ENCODE data around the gene PLIN1. TPM values are rescaled to one million over a fixed set of nuclear protein-coding genes. Genes with fewer than 3 reads are reported as not detected.

PLIN1 gene
- total RNA-seq, 1 donor from 2014 or later, result 4.6 TPM

DNA sequence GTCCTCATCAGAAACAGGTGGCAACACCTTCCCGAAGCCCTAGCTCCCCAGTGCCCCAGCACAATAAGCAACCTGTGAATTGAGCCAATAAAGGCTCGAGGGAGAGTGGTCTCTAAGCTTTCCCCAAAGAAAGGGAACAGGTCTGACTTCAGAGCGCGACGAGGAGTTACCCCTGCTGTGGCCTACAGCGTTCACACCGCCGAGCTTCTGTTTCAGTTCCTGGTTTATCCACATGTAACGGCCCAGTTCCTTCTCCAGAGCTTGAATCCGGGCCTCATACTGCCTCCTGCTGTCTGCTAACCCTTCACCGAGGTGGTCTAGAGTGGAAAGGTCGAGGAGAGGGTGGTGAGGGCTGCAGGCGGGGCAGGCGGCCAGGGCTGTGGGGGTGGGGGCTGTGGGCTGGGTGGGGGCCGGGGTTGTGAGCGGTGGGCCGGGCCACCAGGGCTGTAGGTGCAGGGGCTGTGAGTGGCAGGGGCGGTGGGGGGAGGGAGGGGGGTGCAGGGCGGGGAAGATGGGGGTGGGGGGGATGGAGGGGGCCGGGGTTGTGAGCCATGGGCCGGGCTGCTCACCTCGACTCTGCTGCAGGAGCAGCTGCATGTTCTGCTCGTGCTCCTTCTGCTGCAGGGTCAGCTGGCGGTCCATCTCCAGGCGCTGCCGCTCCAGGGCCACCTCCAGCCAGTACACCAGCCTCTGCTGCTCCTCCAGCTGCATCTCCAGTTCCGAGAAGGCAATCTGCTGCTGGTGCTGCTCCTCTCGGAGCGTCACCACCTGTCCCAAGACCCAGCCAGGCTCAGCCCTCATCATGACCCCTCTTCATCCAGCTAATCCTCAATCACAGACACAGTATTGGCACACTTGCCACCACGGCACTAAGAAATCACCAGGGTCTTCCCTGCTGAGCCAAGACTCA is 50.1 kb downstream of the PLIN1 start:
- DNase-seq (ENCODE audit: low spot score), result no peak

- no peak for DNase-seq (ENCODE audit: low spot score)
Observed at GRCh38 chr15:89628301-89628700, 50.9 kb downstream of the PLIN1 start.

GRCh38 chr15:89627256-89627970 is 51.8 kb downstream of the PLIN1 start:
- DNase-seq (ENCODE audit: low spot score), result no peak

DNA sequence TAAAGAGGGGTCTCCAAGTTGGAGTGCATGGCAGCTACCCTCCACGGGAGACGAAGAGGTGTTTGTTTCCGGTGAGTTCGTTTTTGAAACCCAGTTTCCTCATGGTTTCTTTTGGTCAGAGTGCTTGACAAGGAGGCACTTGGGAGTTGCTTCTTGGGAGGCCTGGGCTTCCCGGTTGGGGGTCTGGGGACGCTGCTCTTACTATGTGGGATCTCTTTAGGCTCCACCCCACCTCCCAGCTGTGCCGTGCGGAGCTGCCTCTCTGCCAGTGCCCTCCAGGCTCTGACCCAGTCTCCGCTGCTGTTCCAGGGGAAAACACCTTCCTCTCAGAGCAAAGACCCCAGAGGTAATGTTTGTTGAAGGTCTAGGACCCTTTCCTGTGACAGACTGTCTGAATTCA is 53.5 kb downstream of the PLIN1 start:
- no peak for DNase-seq (ENCODE audit: low spot score)

GRCh38 chr15:89623165-89623564 is 56.0 kb downstream of the PLIN1 start:
- no peak for DNase-seq (ENCODE audit: low spot score)

DNA sequence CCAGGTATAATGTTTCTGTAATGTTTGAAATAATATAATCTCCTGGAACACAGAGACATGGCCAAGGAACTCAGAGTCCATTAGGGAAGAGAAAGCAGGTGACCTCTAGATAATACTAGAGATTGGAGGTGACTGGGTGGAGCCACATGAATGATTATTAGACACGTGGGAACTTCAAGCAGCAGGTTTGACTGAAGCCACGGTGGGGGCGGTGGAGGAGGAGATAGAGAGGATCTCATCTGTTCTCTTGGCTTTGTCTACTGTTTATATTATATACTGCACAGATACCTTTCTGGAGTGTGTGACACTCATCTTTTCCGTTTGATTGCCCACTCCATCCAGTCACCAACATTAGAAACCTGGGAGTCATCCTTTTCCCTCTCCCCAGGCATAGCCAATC is 57.6 kb downstream of the PLIN1 start:
- DNase-seq (ENCODE audit: low spot score), result no peak

DNA sequence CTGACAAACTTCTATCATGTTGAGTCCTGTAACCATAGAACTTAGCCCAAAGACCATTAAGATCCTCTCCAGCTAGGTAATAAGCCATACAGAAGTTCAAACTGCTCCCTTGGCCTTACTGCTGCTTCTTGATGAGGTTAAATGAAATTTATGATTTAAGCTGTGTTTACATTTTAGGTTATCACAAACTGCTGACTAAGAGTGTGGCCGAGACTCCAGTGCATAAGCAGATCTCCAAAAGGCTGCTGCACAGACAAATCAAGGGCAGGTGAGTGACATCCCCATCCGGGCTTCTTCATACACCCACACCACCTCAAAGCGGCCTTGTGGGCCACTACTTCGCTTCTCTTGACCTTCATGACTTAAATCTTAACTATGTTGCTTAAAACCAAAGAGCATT is 62.9 kb downstream of the PLIN1 start:
- no peak for DNase-seq (ENCODE audit: low spot score)

- DNase-seq (ENCODE audit: low spot score), result no peak
Observed at GRCh38 chr15:89615135-89615534, 64.0 kb downstream of the PLIN1 start.

Other genes with a start within 250 kb of the PLIN1 start
- 1.1 TPM for gene RHCG, start 182.8 kb downstream of the PLIN1 start, total RNA-seq
- gene TICRR, start 103.9 kb downstream of the PLIN1 start, total RNA-seq, result 0.47 TPM
- gene KIF7, start 23.9 kb downstream of the PLIN1 start, total RNA-seq, result 11.2 TPM
- gene PEX11A, start 11.4 kb upstream of the PLIN1 start, total RNA-seq, result 25.2 TPM
- gene WDR93, start 11.4 kb upstream of the PLIN1 start, total RNA-seq, result 0.68 TPM
- gene MESP1, start 71.9 kb upstream of the PLIN1 start, total RNA-seq, result 0.29 TPM
- gene MESP2, start 97.0 kb upstream of the PLIN1 start, total RNA-seq, result not detected
- gene ANPEP, start 135.5 kb upstream of the PLIN1 start, total RNA-seq, result 18.8 TPM
- gene AP3S2, start 214.6 kb upstream of the PLIN1 start, total RNA-seq, result 52.8 TPM
- 30.0 TPM for gene ARPIN, start 233.6 kb upstream of the PLIN1 start, total RNA-seq